Urinary bladder (tissue), 4 donors: Measurements from ENCODE around the gene MIPOL1. TPM values are rescaled to one million over a fixed set of nuclear protein-coding genes. Genes with fewer than 3 reads are reported as not detected.
A peak's percentile ranks its signal among the peaks of the same experiment; 100 is the strongest.
"Not testable (repeated sequence)": the region's sequence is repeated elsewhere in the genome, so short reads cannot be mapped to it uniquely, and the experiment has no call there.

Experiments used
- DNase-seq: peaks from one replicate; pipeline ENCODE4 v3.0.0-alpha.2; 2015; ENCODE audit errors: extremely low spot score
- H3K27ac ChIP-seq: one replicate; pipeline ENCODE4 v1.5.1; 2013; ENCODE audit warnings: low read depth, mild to moderate bottlenecking, moderate library complexity
- H3K36me3 ChIP-seq: one replicate; pipeline ENCODE4 v1.6.1; 2013; ENCODE audit warnings: mild to moderate bottlenecking, moderate library complexity; ENCODE audit not compliant: insufficient read depth
- H3K4me1 ChIP-seq: one replicate; pipeline ENCODE4 v1.6.1; 2013; ENCODE audit warnings: mild to moderate bottlenecking, moderate library complexity; ENCODE audit not compliant: insufficient read depth
- H3K4me3 ChIP-seq: one replicate; pipeline ENCODE4 v1.5.1; 2013; ENCODE audit warnings: low read depth, low read length
- WGBS: extraction: QIAGEN DNeasy Blood & Tissue Kit; methylation state at CpG from one replicate; pipeline ENCODE4 v1.1.7; 2013; 5-methylcytosine and 5-hydroxymethylcytosine counted together
- polyA plus RNA-seq: library from polyadenylated mRNA; stranded (reverse); fragments of 200-250 nt; gene quantifications from one replicate; pipeline ENCODE4 v1.2.3, GENCODE V29; 2013
- total RNA-seq: library from RNA; depleted of rRNA; stranded (reverse); fragments of >200 nt; gene quantifications from one replicate; pipeline ENCODE4 v1.2.3, GENCODE V29; 2014
- donor health status: healthy with polysubstance abuse.
- donor health status: healthy.

Gene MIPOL1
- total and polyA plus RNA-seq, 2 donors, result 5.6 to 48.4 TPM

GRCh38 chr14:37172024-37172869 lies 25.5 kb upstream of the MIPOL1 start, which contains the start of gene SLC25A21:
TSS of gene SLC25A21 (minus strand) at chr14:37172606.
- H3K4me3 ChIP-seq, result peak within 1 kb of the TSS; percentile 57
- H3K36me3 ChIP-seq, result no peaks in the 10 kb centered on the region
- peak; percentile 62 for DNase-seq
- peak within 1 kb of the TSS; percentile 81 for H3K27ac ChIP-seq
- under 1% methylated on average over 66 of the region's 66 CpGs for WGBS
- peaks cover 1% of the 10 kb centered on the region for H3K4me1 ChIP-seq

GRCh38 chr14:37172936-37173614 lies 24.7 kb upstream of the MIPOL1 start:
- H3K36me3 ChIP-seq, result no peaks in the 10 kb centered on the region
- H3K4me3 ChIP-seq, result peak overlapping the region; percentile 57
- no peak overlapping the region for H3K27ac ChIP-seq
- WGBS, result 49% methylated on average over 5 of the region's 5 CpGs
- no peak for DNase-seq
- peaks cover 1% of the 10 kb centered on the region for H3K4me1 ChIP-seq

GRCh38 chr14:37179896-37180502 lies 17.7 kb upstream of the MIPOL1 start:
- no peak overlapping the region for H3K27ac ChIP-seq
- no peak for DNase-seq
- H3K4me3 ChIP-seq, result no peak overlapping the region
- no peaks in the 10 kb centered on the region for H3K36me3 ChIP-seq
- WGBS, result 83% methylated on average over 4 of the region's 4 CpGs
- peaks cover 1% of the 10 kb centered on the region for H3K4me1 ChIP-seq

GRCh38 chr14:37180886-37181285 lies 16.9 kb upstream of the MIPOL1 start:
- not testable (repeated sequence) for H3K27ac ChIP-seq, H3K4me3 ChIP-seq, H3K4me1 ChIP-seq, DNase-seq, H3K36me3 ChIP-seq
- WGBS, result 95% methylated on average over 7 of the region's 7 CpGs

- no peak overlapping the region for H3K27ac ChIP-seq
- H3K4me1 ChIP-seq, result peaks cover 1% of the 10 kb centered on the region
- WGBS, result 83% methylated on average over 6 of the region's 6 CpGs
- H3K4me3 ChIP-seq, result no peak overlapping the region
- no peak for DNase-seq
- no peaks in the 10 kb centered on the region for H3K36me3 ChIP-seq
Observed at GRCh38 chr14:37181441-37181840, 16.3 kb upstream of the MIPOL1 start.

GRCh38 chr14:37184520-37184919 lies 13.2 kb upstream of the MIPOL1 start:
- not testable (repeated sequence) for H3K36me3 ChIP-seq, DNase-seq, H3K27ac ChIP-seq, H3K4me3 ChIP-seq, H3K4me1 ChIP-seq
- WGBS, result 91% methylated on average over 8 of the region's 8 CpGs

GRCh38 chr14:37185670-37186069 lies 12.1 kb upstream of the MIPOL1 start:
- Histone ChIP-seq H3K27ac (no peak overlapping the region), H3K4me3 (no peak overlapping the region), H3K36me3 (no peaks in the 10 kb centered on the region), H3K4me1 (peaks cover 1% of the 10 kb centered on the region)
- DNase-seq, result no peak

- WGBS, result 88% methylated on average over 1 of the region's 1 CpG
- no peak overlapping the region for H3K4me3 ChIP-seq
- no peaks in the 10 kb centered on the region for H3K4me1 ChIP-seq
- H3K36me3 ChIP-seq, result no peaks in the 10 kb centered on the region
- no peak overlapping the region for H3K27ac ChIP-seq
- DNase-seq, result no peak
Observed at GRCh38 chr14:37186865-37187264, 10.9 kb upstream of the MIPOL1 start.

GRCh38 chr14:37187294-37187693 lies 10.4 kb upstream of the MIPOL1 start:
- Histone ChIP-seq H3K4me1 (no peaks in the 10 kb centered on the region), H3K27ac (no peak overlapping the region), H3K36me3 (no peaks in the 10 kb centered on the region), H3K4me3 (no peak overlapping the region)
- WGBS, result 63% methylated on average over 3 of the region's 3 CpGs
- no peak for DNase-seq

GRCh38 chr14:37187840-37188577 lies 9.7 kb upstream of the MIPOL1 start:
- not testable (repeated sequence) for H3K4me3 ChIP-seq, DNase-seq, H3K36me3 ChIP-seq, H3K4me1 ChIP-seq, H3K27ac ChIP-seq
- 69% methylated on average over 9 of the region's 9 CpGs for WGBS

- 94% methylated on average over 2 of the region's 2 CpGs for WGBS
Observed at GRCh38 chr14:37189733-37190132, 8.0 kb upstream of the MIPOL1 start.

GRCh38 chr14:37194698-37195097 lies 3.0 kb upstream of the MIPOL1 start:
- 83% methylated on average over 2 of the region's 2 CpGs for WGBS
- H3K4me3 ChIP-seq, result no peak overlapping the region
- no peak for DNase-seq
- H3K4me1 ChIP-seq, result no peaks in the 10 kb centered on the region
- no peak overlapping the region for H3K27ac ChIP-seq
- no peaks in the 10 kb centered on the region for H3K36me3 ChIP-seq

More at GRCh38 chr14:37189733-37190132, 8.0 kb upstream of the MIPOL1 start:
- H3K4me1 ChIP-seq, H3K36me3 ChIP-seq, DNase-seq, H3K4me3 ChIP-seq, H3K27ac ChIP-seq: not testable (repeated sequence)

GRCh38 chr14:37195327-37195726 lies 2.4 kb upstream of the MIPOL1 start:
- DNase-seq, result no peak

More at GRCh38 chr14:37195327-37195726, 2.4 kb upstream of the MIPOL1 start:
- Histone ChIP-seq H3K4me1 (no peaks in the 10 kb centered on the region), H3K27ac (no peak overlapping the region), H3K4me3 (no peak overlapping the region), H3K36me3 (no peaks in the 10 kb centered on the region)
- 59% methylated on average over 1 of the region's 1 CpG for WGBS
